ENCODE measurements around the gene SOX1. TPM values are rescaled to one million over a fixed set of nuclear protein-coding genes. Genes with fewer than 3 reads are reported as not detected.

The SOX1 gene
- total RNA-seq, 6 experiments from 2014 or later = not detected

DNA sequence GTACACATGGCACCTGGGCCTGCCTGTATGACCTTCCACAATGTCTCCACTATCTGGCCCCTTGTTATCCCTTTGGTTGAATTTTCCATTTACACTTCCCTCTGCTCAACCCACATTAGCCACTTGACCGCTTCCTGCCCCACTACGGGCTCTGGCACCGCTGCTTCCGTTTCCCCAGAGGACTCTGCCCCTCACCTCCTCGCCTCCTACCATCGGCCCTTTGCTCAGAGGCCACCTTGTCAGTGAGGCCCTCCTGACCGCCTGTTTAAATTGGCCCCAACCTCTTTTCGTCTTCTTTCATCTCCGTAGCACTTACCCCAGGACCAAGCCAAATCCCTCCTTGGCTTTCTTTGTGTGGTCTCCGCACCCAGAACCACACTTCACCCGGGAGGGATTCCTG is 47.4 kb downstream of the SOX1 start:
- TF ChIP-seq, protein P1, sequence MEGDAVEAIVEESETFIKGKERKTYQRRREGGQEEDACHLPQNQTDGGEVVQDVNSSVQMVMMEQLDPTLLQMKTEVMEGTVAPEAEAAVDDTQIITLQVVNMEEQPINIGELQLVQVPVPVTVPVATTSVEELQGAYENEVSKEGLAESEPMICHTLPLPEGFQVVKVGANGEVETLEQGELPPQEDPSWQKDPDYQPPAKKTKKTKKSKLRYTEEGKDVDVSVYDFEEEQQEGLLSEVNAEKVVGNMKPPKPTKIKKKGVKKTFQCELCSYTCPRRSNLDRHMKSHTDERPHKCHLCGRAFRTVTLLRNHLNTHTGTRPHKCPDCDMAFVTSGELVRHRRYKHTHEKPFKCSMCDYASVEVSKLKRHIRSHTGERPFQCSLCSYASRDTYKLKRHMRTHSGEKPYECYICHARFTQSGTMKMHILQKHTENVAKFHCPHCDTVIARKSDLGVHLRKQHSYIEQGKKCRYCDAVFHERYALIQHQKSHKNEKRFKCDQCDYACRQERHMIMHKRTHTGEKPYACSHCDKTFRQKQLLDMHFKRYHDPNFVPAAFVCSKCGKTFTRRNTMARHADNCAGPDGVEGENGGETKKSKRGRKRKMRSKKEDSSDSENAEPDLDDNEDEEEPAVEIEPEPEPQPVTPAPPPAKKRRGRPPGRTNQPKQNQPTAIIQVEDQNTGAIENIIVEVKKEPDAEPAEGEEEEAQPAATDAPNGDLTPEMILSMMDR (IDR thresholded peaks at IDR 0.05) = no peak
- no peak overlapping the region for H3K27ac Mint-ChIP-seq

DNA sequence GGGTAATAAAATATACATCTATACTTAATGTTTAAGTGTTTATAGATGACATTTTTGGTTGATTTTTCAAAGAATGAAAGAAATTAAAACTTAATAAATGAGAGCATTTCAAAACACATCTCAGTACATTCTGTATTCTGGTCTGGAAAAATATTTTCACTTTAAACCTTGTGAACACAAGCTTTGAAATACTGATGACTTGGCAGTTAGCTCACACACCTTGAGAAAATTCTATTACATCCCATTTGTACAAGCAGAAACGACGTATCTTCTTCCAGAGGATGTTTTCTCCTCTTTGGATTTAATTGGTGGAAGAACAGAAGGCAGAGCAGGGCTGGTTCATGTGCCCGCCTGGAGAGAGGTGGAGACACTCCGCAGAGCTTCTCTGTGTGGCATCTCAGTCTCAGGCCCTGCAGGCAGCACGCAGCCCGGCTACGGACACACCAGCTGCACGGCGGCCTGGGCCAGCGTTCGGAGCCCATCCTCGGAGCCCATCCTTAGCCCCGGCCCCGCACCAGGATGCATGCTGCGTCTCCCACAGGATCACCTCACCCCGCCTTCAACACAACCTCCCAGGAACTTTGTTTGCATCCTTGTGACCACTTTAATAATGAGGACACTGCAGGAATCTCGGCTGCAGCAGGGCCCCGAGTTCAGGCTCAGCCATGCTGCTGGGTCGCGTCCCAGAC is 48.6 kb downstream of the SOX1 start:
- peaks cover 4% of the 10 kb centered on the region for H3K27me3 Mint-ChIP-seq (ENCODE audit: insufficient read depth)
- no peak overlapping the region for H3K27ac Mint-ChIP-seq
- DNase-seq = no peak
- H3K36me3 Mint-ChIP-seq (ENCODE audit: low read depth) = peaks cover 5% of the 10 kb centered on the region
- no peak overlapping the region for H3K4me3 Mint-ChIP-seq
- no peaks in the 10 kb centered on the region for H3K4me1 Mint-ChIP-seq (ENCODE audit: low read depth)
- TF ChIP-seq, protein P1 (IDR thresholded peaks at IDR 0.05) = no peak
- peaks cover 42% of the 10 kb centered on the region for H3K9me3 Mint-ChIP-seq

More for the DNA sequence above, 47.4 kb downstream of the SOX1 start:
- Mint-ChIP-seq H3K27me3 (ENCODE audit: insufficient read depth) (peaks cover 4% of the 10 kb centered on the region), H3K36me3 (ENCODE audit: low read depth) (peaks cover 5% of the 10 kb centered on the region), H3K4me1 (ENCODE audit: low read depth) (no peaks in the 10 kb centered on the region), H3K4me3 (no peak overlapping the region), H3K9me3 (peaks cover 38% of the 10 kb centered on the region)
- DNase-seq = no peak

DNA sequence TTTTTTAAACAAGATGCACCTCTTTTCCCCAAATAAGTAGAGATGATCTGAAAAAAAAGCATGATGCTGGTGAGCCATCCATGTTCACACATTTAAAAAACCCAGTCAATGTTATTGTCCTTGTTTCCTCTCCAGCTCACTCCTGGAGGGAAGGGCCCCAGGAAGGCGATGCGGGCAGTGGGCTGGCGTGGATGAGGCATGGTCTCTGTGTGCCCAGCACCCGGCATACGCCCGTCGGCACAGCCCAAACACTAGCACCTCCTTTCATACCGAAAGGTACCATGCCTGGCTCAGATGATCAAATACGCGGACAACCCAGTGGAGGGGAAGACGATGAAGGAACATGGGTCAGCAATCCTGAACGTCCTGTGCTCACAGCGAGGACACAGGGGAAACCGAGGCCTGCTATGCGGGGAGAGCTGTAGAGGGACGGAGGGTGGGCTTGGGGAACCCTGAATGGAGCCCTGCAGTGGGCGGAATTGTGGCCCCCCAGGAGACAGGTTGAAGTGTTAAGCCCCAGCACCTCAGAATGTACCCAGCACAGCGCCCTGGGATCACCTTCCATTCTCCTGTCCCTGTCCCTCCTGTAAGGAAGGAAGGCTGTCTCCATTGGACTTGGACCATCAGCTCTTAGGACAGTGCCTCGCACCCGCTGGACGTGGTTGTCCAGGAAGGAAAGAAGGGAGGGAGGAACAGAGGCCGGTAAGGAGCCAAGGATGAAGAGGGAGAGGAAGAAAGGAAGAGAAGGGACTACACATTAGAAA is 49.4 kb downstream of the SOX1 start:
- H3K4me3 Mint-ChIP-seq = no peak overlapping the region
- TF ChIP-seq, protein P1 (IDR thresholded peaks at IDR 0.05) = no peak
- peaks cover 4% of the 10 kb centered on the region for H3K27me3 Mint-ChIP-seq (ENCODE audit: insufficient read depth)
- H3K27ac Mint-ChIP-seq = no peak overlapping the region
- H3K9me3 Mint-ChIP-seq = peaks cover 45% of the 10 kb centered on the region
- DNase-seq = no peak
- H3K4me1 Mint-ChIP-seq (ENCODE audit: low read depth) = no peaks in the 10 kb centered on the region
- H3K36me3 Mint-ChIP-seq (ENCODE audit: low read depth) = peaks cover 5% of the 10 kb centered on the region

DNA sequence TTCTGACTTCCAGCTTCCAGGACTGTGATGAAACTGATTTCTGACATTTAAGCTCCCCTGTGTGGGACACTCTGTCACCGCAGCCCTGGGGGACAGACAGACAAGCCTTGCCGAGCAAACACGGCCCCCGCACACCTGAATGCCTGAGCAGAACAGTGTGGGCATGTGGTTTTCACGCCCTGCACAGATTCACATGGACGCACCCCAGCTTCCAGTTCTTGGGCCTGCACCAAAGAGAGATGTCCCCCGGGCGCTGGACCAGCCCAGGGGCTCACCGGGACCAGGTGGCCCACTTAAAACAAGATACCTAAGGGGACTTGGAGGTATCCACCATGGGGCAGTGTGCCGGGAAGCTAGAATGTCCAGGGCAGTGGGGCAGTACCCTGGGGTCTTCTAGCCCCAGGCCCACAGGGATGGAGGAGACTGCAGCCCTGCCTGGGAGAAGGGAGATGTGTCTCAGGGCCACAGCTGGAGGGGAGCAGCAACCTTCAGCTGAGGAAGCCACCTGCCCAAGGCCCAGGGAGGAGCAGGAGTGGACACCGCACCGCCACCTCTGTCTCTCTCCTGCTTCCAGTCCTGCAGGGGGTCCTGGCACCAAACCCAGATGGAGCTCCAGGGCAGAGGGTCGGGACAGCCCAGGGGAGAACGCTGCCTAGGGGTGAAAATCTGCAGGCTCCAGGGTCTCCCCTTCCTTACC is 50.5 kb downstream of the SOX1 start:
- Mint-ChIP-seq H3K4me3 (no peak overlapping the region), H3K27ac (no peak overlapping the region), H3K27me3 (ENCODE audit: insufficient read depth) (peaks cover 4% of the 10 kb centered on the region), H3K36me3 (ENCODE audit: low read depth) (peaks cover 5% of the 10 kb centered on the region), H3K4me1 (ENCODE audit: low read depth) (no peaks in the 10 kb centered on the region), H3K9me3 (peaks cover 45% of the 10 kb centered on the region)
- TF ChIP-seq, protein P1 (IDR thresholded peaks at IDR 0.05) = no peak
- no peak for DNase-seq

DNA sequence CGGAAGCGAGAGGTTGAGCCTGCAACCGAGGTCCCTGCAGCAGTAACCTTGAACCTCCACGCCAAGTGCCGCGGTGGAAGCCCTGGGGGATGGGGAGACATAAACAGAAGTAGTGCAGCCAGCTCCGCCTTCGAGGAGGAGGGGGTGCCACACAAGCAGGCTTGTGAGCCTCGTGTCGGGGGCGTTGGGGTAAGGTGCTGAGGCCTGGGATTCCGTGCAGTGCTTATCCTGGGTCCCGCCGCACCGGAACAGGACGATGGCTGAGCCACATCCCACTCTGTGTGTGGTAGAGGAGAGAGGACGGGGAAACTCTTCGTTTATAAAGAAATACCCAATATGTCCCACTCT is 51.0 kb downstream of the SOX1 start:
- peaks cover 4% of the 10 kb centered on the region for H3K27me3 Mint-ChIP-seq (ENCODE audit: insufficient read depth)

More for the DNA sequence above, 51.0 kb downstream of the SOX1 start:
- no peak for DNase-seq
- TF ChIP-seq, protein P1 (IDR thresholded peaks at IDR 0.05) = no peak
- Mint-ChIP-seq H3K4me3 (no peak overlapping the region), H3K9me3 (peaks cover 48% of the 10 kb centered on the region), H3K27ac (no peak overlapping the region), H3K4me1 (ENCODE audit: low read depth) (no peaks in the 10 kb centered on the region), H3K36me3 (ENCODE audit: low read depth) (peaks cover 5% of the 10 kb centered on the region)

Data from HFFc6 (cell line).